OCI-LY1 (cell line): ENCODE measurements around the gene ZNF254.

Experiments
- H2AFZ ChIP-seq: fragments of 200-600 bp; sonication (generic), shearing (Covaris generic); 2 replicates; pipeline ENCODE4 v1.6.0; 2014; ENCODE audit warnings: antibody characterized with exemption, mild to moderate bottlenecking, low read length
- H3F3A ChIP-seq: fragments of 200-600 bp; sonication (generic), shearing (Covaris generic); 2 replicates; pipeline ENCODE4 v1.6.0; 2014; ENCODE audit warnings: mild to moderate bottlenecking, antibody characterized with exemption, low read length, moderate library complexity; ENCODE audit not compliant: insufficient read depth
- H3K27ac ChIP-seq: fragments of 200-600 bp; sonication (generic); 2 replicates; pipeline ENCODE4 v1.5.1; 2014; ENCODE audit warnings: low read length, mixed run types, mild to moderate bottlenecking, low read depth; ENCODE audit not compliant: poor library complexity, severe bottlenecking
- H3K27me3 ChIP-seq: fragments of 200-600 bp; sonication (generic); 2 replicates; pipeline ENCODE4 v1.6.0; 2014; ENCODE audit warnings: antibody characterized with exemption, mild to moderate bottlenecking, low read length, moderate library complexity; ENCODE audit not compliant: insufficient read depth
- H3K36me3 ChIP-seq: fragments of 200-600 bp; sonication (generic); 2 replicates; pipeline ENCODE4 v1.6.1; 2014; ENCODE audit warnings: mild to moderate bottlenecking, antibody characterized with exemption, low read length, moderate library complexity, mixed read lengths; ENCODE audit not compliant: insufficient read depth
- H3K4me1 ChIP-seq: fragments of 200-600 bp; sonication (generic); 2 replicates; pipeline ENCODE4 v1.5.1; 2014; ENCODE audit warnings: mild to moderate bottlenecking, low read length, moderate library complexity; ENCODE audit not compliant: insufficient read depth, severe bottlenecking
- H3K4me2 ChIP-seq: fragments of 200-600 bp; sonication (generic), shearing (Covaris generic); 2 replicates; pipeline ENCODE4 v1.6.1; 2014; ENCODE audit warnings: low read length
- H3K4me3 ChIP-seq: fragments of 200-600 bp; sonication (generic); 2 replicates; pipeline ENCODE4 v1.5.1; 2014; ENCODE audit warnings: low read length, low read depth, mild to moderate bottlenecking, mixed read lengths; ENCODE audit not compliant: poor library complexity, severe bottlenecking
- H3K79me2 ChIP-seq: fragments of 200-600 bp; shearing (Covaris generic); 2 replicates; pipeline ENCODE4 v1.6.1; 2016; ENCODE audit warnings: mixed run types, low read length, mixed read lengths; ENCODE audit not compliant: insufficient read depth
- H3K9ac ChIP-seq: fragments of 200-600 bp; sonication (generic), shearing (Covaris generic); 2 replicates; pipeline ENCODE4 v1.6.1; 2014; ENCODE audit warnings: mild to moderate bottlenecking, low read length, mixed read lengths
- H3K9me2 ChIP-seq: fragments of 200-600 bp; sonication (generic), shearing (Covaris generic); 2 replicates; pipeline ENCODE4 v1.6.1; 2014; ENCODE audit warnings: low read depth, mild to moderate bottlenecking, low read length, mixed read lengths
- H3K9me3 ChIP-seq: fragments of 200-600 bp; shearing (Covaris generic); 2 replicates; pipeline ENCODE4 v1.6.1; 2014; ENCODE audit warnings: low read length, mixed read lengths
- H4K20me1 ChIP-seq: fragments of 200-600 bp; sonication (generic), shearing (Covaris generic); 2 replicates; pipeline ENCODE4 v1.6.0; 2016; ENCODE audit warnings: mild to moderate bottlenecking, low read length; ENCODE audit not compliant: insufficient read depth
- EZH2 ChIP-seq: fragments of 200-600 bp; sonication (generic), shearing (Covaris generic); IDR thresholded peaks from 2 replicates; pipeline ENCODE4 v1.8.0; 2017; ENCODE audit warnings: borderline replicate concordance, mixed run types, mild to moderate bottlenecking, antibody characterized with exemption, low read length, moderate library complexity, mixed read lengths
- TF ChIP-seq, protein P1 (sequence below): fragments of 200-600 bp; sonication (generic), shearing (Covaris generic); IDR thresholded peaks from 2 replicates; pipeline ENCODE4 v1.5.1; 2017; ENCODE audit warnings: mild to moderate bottlenecking, antibody characterized with exemption, low read length, moderate library complexity, mixed read lengths

Gene ZNF254

DNA sequence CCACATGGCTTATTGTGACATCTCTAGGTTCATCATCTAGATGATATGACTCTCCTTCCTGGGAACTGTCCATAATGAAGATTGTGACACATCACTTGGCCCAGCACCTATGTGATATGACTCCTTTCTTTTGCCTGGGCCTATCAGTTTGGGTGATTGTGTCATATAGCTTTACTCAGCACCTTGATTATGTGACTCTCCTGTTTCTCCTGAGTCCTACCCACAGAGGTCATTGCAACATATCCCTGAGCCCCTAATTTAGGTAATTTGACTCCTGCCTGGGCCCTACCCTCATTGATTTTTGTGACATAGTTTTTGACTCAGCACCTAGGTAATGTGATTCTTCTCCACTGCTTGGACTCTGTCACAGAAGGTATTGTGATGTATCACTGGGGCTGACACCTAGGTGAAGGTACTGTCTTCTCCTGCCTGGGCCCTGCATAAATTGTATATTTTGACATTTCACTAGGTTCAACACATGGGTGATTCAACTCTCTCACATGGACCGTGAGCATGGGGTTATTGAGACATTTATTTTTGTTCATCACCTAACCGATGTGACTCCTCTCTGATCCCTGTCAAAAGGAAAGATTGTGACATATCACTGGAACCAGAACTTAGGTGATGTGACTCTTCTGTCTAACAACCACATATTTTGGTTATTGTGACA lies 26.2 kb upstream of the ZNF254 start:
- Histone ChIP-seq H2AFZ (no peak overlapping the region), H3K9ac (no peak overlapping the region), H3F3A (no peaks in the 10 kb centered on the region), H3K9me3 (no peaks in the 10 kb centered on the region), H3K9me2 (no peaks in the 10 kb centered on the region), H3K4me2 (no peak overlapping the region), H3K4me3 (no peak overlapping the region), H3K79me2 (no peaks in the 10 kb centered on the region), H3K4me1 (no peaks in the 10 kb centered on the region), H3K27me3 (no peaks in the 10 kb centered on the region), H4K20me1 (no peaks in the 10 kb centered on the region), H3K27ac (no peak overlapping the region), H3K36me3 (peaks cover 51% of the 10 kb centered on the region)
- TF ChIP-seq, protein P1, sequence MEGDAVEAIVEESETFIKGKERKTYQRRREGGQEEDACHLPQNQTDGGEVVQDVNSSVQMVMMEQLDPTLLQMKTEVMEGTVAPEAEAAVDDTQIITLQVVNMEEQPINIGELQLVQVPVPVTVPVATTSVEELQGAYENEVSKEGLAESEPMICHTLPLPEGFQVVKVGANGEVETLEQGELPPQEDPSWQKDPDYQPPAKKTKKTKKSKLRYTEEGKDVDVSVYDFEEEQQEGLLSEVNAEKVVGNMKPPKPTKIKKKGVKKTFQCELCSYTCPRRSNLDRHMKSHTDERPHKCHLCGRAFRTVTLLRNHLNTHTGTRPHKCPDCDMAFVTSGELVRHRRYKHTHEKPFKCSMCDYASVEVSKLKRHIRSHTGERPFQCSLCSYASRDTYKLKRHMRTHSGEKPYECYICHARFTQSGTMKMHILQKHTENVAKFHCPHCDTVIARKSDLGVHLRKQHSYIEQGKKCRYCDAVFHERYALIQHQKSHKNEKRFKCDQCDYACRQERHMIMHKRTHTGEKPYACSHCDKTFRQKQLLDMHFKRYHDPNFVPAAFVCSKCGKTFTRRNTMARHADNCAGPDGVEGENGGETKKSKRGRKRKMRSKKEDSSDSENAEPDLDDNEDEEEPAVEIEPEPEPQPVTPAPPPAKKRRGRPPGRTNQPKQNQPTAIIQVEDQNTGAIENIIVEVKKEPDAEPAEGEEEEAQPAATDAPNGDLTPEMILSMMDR = no peak
- TF ChIP-seq EZH2 = no peak

DNA sequence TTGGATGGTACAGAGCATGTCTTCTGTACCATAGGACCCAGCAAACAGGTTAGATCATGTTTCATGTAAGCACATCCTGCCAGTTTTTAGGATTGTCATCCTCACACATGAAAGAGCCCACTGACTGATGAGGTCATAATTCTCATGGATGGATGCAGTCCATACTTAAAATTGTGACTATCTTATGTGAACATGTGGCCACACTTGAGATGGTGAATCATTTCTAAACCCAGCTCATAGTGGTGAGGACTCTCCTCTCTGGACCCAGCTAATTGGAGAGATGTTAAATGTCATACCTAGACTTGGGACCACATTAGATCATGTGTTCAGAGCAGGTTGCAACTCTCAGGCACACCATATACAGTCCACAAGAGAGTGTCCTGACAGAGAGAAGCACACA lies 24.8 kb upstream of the ZNF254 start:
- H3K4me2 ChIP-seq = no peak overlapping the region
- no peaks in the 10 kb centered on the region for H3K27me3 ChIP-seq
- no peak overlapping the region for H2AFZ ChIP-seq
- H3K27ac ChIP-seq = no peak overlapping the region
- H3F3A ChIP-seq = no peaks in the 10 kb centered on the region
- H3K9me3 ChIP-seq = no peaks in the 10 kb centered on the region
- no peak overlapping the region for H3K9ac ChIP-seq
- H4K20me1 ChIP-seq = no peaks in the 10 kb centered on the region
- no peak overlapping the region for H3K4me3 ChIP-seq
- H3K36me3 ChIP-seq = peaks cover 46% of the 10 kb centered on the region
- TF ChIP-seq, protein P1 = no peak
- no peak for TF ChIP-seq EZH2
- H3K79me2 ChIP-seq = no peaks in the 10 kb centered on the region
- H3K9me2 ChIP-seq = no peaks in the 10 kb centered on the region
- no peaks in the 10 kb centered on the region for H3K4me1 ChIP-seq

DNA sequence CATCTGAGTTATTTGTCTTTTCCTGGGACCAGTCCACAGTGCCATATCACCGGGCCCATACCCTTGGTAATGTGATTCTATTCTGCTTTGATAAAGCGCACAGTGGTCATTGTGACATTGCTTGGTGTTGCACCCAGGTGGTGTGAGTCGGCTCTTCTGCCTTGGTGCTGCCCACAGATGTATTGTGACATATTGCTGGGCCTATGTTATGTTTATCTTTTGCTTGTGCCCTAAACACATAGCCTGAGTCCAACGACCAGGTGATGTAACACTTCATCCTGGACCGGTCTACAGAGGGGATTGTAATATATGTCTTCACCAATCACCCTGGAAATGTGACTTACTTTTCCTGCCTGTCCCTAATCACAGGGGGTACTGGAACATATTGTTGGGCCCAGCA lies 23.7 kb upstream of the ZNF254 start:
- Histone ChIP-seq H3K9ac (no peak overlapping the region), H3K9me3 (no peaks in the 10 kb centered on the region), H3K27me3 (no peaks in the 10 kb centered on the region), H3K4me3 (no peak overlapping the region), H3K4me2 (no peak overlapping the region), H4K20me1 (no peaks in the 10 kb centered on the region), H3K79me2 (no peaks in the 10 kb centered on the region), H3K9me2 (no peaks in the 10 kb centered on the region), H3F3A (no peaks in the 10 kb centered on the region), H3K36me3 (peaks cover 46% of the 10 kb centered on the region), H2AFZ (no peak overlapping the region), H3K27ac (no peak overlapping the region), H3K4me1 (no peaks in the 10 kb centered on the region)
- TF ChIP-seq, protein P1 = no peak
- no peak for TF ChIP-seq EZH2
